HepG2 (cell line): Measurements from ENCODE around the gene PDE6C. TPM values are rescaled to one million over a fixed set of nuclear protein-coding genes. Genes with fewer than 3 reads are reported as not detected.
A peak's percentile ranks its signal among the peaks of the same experiment; 100 is the strongest.

Experiments used
- ARNT2 ChIP-seq: sonication (generic); formaldehyde crosslinking; IDR thresholded peaks from 2 replicates; pipeline ENCODE4 v1.8.0; 2022; ENCODE audit warnings: mild to moderate bottlenecking, low read depth, missing genetic modification reagents, moderate library complexity
- GATAD2A ChIP-seq: IDR thresholded peaks from 2 replicates; pipeline ENCODE4 v1.6.1; 2016
- GZF1 ChIP-seq: sonication (generic); formaldehyde crosslinking; IDR thresholded peaks from 2 replicates; pipeline ENCODE4 v1.5.1; 2020; ENCODE audit warnings: mild to moderate bottlenecking, missing genetic modification reagents
- HOMEZ ChIP-seq: IDR thresholded peaks from 2 replicates; pipeline ENCODE4 v1.6.1; 2016; ENCODE audit warnings: low read depth
- LCORL ChIP-seq, 2 experiments: fragments of 450-650 bp in 1 of 2; sonication (generic) in 1 of 2; formaldehyde crosslinking in 1 of 2; IDR thresholded peaks; 2 replicates each; pipeline versions ENCODE4 v1.5.0 to v1.6.1; 2017 to 2020; ENCODE audit warnings: antibody characterized with exemption in 1 of 2, missing genetic modification reagents in 1 of 2
- NFIC ChIP-seq: IDR thresholded peaks from 2 replicates; pipeline ENCODE4 v1.6.1; 2012; ENCODE audit warnings: mild to moderate bottlenecking, low read length, inconsistent platforms
- NR2C2 ChIP-seq: sonication (generic); formaldehyde crosslinking; IDR thresholded peaks from 2 replicates; pipeline ENCODE4 v1.4.0; 2020; ENCODE audit warnings: missing genetic modification reagents, mild to moderate bottlenecking, moderate library complexity, borderline replicate concordance
- NR2F1 ChIP-seq, 2 experiments: fragments of 450-650 bp in 1 of 2; formaldehyde crosslinking in 1 of 2; IDR thresholded peaks; 2 replicates each; pipeline versions ENCODE4 v1.5.0 to v1.6.1; 2016 to 2020; ENCODE audit warnings: mild to moderate bottlenecking in 1 of 2, missing compliant biosample characterization in 1 of 2, missing genetic modification reagents in 1 of 2, moderate library complexity in 1 of 2
- NR2F6 ChIP-seq, 2 experiments: IDR thresholded peaks; 2 replicates each; pipeline ENCODE4 v1.6.1; 2016; ENCODE audit warnings: antibody characterized with exemption in 1 of 2, mild to moderate bottlenecking in 1 of 2
- PPARG ChIP-seq: conservative IDR thresholded peaks from 2 replicates; pipeline ENCODE4 v1.6.1; 2016; ENCODE audit warnings: missing biosample characterization, missing genetic modification reagents
- SOX5 ChIP-seq: IDR thresholded peaks from 2 replicates; pipeline ENCODE4 v1.6.1; 2016; ENCODE audit warnings: borderline replicate concordance
- STAT6 ChIP-seq: sonication (generic); formaldehyde crosslinking; IDR thresholded peaks from 2 replicates; pipeline ENCODE4 v1.4.0; 2020; ENCODE audit warnings: missing genetic modification reagents, mild to moderate bottlenecking, borderline replicate concordance
- TEAD2 ChIP-seq: sonication (generic); formaldehyde crosslinking; IDR thresholded peaks from 2 replicates; pipeline ENCODE4 v1.9.0; 2021; ENCODE audit warnings: missing genetic modification reagents
- THAP11 ChIP-seq: IDR thresholded peaks from 2 replicates; pipeline ENCODE4 v1.6.1; 2016; ENCODE audit warnings: missing biosample characterization, missing genetic modification reagents
- ZNF232 ChIP-seq: sonication (generic); formaldehyde crosslinking; IDR thresholded peaks from 2 replicates; pipeline ENCODE4 v1.4.0; 2020; ENCODE audit warnings: missing genetic modification reagents, borderline replicate concordance
- ZNF609 ChIP-seq: sonication (generic); formaldehyde crosslinking; IDR thresholded peaks from 2 replicates; pipeline ENCODE4 v1.4.0; 2020; ENCODE audit warnings: mild to moderate bottlenecking, missing genetic modification reagents, borderline replicate concordance
- ZXDC ChIP-seq: sonication (generic); formaldehyde crosslinking; IDR thresholded peaks from 2 replicates; pipeline ENCODE4 v1.5.0; 2020; ENCODE audit warnings: mild to moderate bottlenecking, missing genetic modification reagents
- polyA plus RNA-seq, 8 experiments: library from polyadenylated mRNA; depleted of rRNA in 3 of 8; stranded (reverse) in 7 of 8; unstranded in 1 of 8; fragments of >200 nt; fragmentation: Illumina TruSeq in 4 of 8; extraction: Trizol in 4 of 8; gene quantifications; 2 replicates each; pipeline versions ENCODE4 v1.2.1 to v1.2.3, GENCODE V29; 2011 to 2016; ENCODE audit warnings: low read depth in 4 of 8, missing spikeins in 1 of 8, mixed read lengths in 1 of 8; ENCODE audit not compliant: insufficient read depth in 1 of 8
- total RNA-seq, 5 experiments: library from RNA; depleted of rRNA; stranded (reverse); fragments of >200 nt; fragmentation: Illumina TruSeq; extraction: Trizol; gene quantifications; 2 replicates each; pipeline ENCODE4 v1.2.3, GENCODE V29; 2016; ENCODE audit warnings: low read depth in 1 of 5

Gene PDE6C
- total and polyA plus RNA-seq, 2 of the 13 experiments (the other 11 are each of a cell fraction or from before 2014, with no cell fraction given): 0.64 TPM; not detected in 1

GRCh38 chr10:93672022-93672678 lies 59.8 kb downstream of the PDE6C start (continued):
- TF ChIP-seq ZNF609 (CRISPR knock-in tag): peak; percentile 51; the same call in 1 of the 2 replicates
- TF ChIP-seq NFIC: peak; percentile 67; the same call in 1 of the 2 replicates
- TF ChIP-seq HOMEZ: peak; percentile 96; the same call in 1 of the 2 replicates
- TF ChIP-seq LCORL (IDR thresholded peaks at IDR 0.05): no peak
- TF ChIP-seq LCORL (CRISPR knock-in tag; IDR thresholded peaks at IDR 0.05): 0 out of 2 replicates have a peak, but pooled peaks have one; percentile 42
- TF ChIP-seq SOX5: peak; percentile 64; the same call in 1 of the 2 replicates
- peak; percentile 95 for TF ChIP-seq PPARG (CRISPR knock-in tag)
- peak; percentile 25; the same call in 1 of the 2 replicates for TF ChIP-seq NR2F6 (IDR thresholded peaks at IDR 0.05)
- peak; percentile 27; the same call in 1 of the 2 replicates for TF ChIP-seq NR2F6 (CRISPR knock-in tag; IDR thresholded peaks at IDR 0.05)
- TF ChIP-seq ZXDC: no peak
- TF ChIP-seq GZF1: no peak
- TF ChIP-seq NR2C2 (CRISPR knock-in tag): 0 out of 2 replicates have a peak, but pooled peaks have one; percentile 24
- no peak for TF ChIP-seq TEAD2 (CRISPR knock-in tag)
- no peak for TF ChIP-seq ZNF232 (CRISPR knock-in tag)
- no peak for TF ChIP-seq STAT6 (CRISPR knock-in tag)
- TF ChIP-seq GATAD2A (CRISPR knock-in tag): peak; percentile 71
- TF ChIP-seq THAP11 (CRISPR knock-in tag): no peak
- TF ChIP-seq NR2F1 (CRISPR knock-in tag; IDR thresholded peaks at IDR 0.05): 0 out of 4 replicates have a peak, but pooled peaks of 1 of the 2 experiments have one; percentile 14
- no peak for TF ChIP-seq ARNT2 (CRISPR knock-in tag)
